ENCODE data around the gene WDPCP.

DNA sequence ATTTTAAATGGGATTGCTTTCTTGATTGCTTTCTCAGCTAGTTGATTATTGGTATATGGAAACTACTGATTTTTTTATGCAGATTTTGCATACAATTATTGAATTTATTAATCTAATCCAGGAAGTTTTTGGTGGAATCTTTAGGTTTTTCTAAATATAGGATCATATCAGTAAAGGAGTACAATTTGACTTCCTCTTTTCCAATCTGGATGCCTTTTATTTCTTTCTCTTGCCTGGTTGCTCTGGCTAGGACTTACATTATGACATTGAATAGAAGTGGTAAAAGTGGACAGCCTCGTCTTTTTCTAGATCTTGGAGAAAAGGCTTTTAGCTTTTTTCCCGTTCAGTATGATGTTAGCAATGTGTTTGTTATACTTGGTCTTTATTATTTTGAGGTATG lies 486.3 kb downstream of the WDPCP start:
- TF ChIP-seq, protein P1, sequence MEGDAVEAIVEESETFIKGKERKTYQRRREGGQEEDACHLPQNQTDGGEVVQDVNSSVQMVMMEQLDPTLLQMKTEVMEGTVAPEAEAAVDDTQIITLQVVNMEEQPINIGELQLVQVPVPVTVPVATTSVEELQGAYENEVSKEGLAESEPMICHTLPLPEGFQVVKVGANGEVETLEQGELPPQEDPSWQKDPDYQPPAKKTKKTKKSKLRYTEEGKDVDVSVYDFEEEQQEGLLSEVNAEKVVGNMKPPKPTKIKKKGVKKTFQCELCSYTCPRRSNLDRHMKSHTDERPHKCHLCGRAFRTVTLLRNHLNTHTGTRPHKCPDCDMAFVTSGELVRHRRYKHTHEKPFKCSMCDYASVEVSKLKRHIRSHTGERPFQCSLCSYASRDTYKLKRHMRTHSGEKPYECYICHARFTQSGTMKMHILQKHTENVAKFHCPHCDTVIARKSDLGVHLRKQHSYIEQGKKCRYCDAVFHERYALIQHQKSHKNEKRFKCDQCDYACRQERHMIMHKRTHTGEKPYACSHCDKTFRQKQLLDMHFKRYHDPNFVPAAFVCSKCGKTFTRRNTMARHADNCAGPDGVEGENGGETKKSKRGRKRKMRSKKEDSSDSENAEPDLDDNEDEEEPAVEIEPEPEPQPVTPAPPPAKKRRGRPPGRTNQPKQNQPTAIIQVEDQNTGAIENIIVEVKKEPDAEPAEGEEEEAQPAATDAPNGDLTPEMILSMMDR (IDR thresholded peaks at IDR 0.05) = no peak
- no peak for TF ChIP-seq POLR2A (IDR thresholded peaks at IDR 0.05)
